Left colon (tissue), 2 donors: ENCODE results near the gene ZFP82. TPM values are rescaled to one million over a fixed set of nuclear protein-coding genes. Genes with fewer than 3 reads are reported as not detected.

Experiments used
- ATAC-seq: fragments of 200-7000 bp; cut with Tn5 transposase; one replicate; pipeline ENCODE4 v1.9.1; 2020; ENCODE audit warnings: mild to moderate bottlenecking, moderate library complexity
- DNase-seq, 2 donors: peaks; one replicate each; pipeline ENCODE4 v3.0.0-alpha.2; 2020
- intact Hi-C, 2 donors: fragments of 100-400 bp; cut with DNase I in 1 of 2; cut with micrococcal nuclease in 1 of 2; formaldehyde crosslinking; loops; one replicate each; pipeline versions ENCODE4 v1.11.2 to v1.14.0; 2022; cut with DNase I, micrococcal nuclease
- total RNA-seq, 2 donors: library from RNA; stranded (reverse); fragmentation: NEBNext Ultra II Directional; extraction: Animal tissue kit (Norgen Biotek cat#: 25700); gene quantifications; one replicate each; pipeline ENCODE4 v1.2.1, GENCODE V29; 2021
- donor health status: DM: no; HTN: no; CAD: no.
- donor health status: DM: yes; HTN: yes; CAD: no.

The ZFP82 gene
- total RNA-seq, 2 donors from 2014 or later = 1.5 to 1.6 TPM

DNA sequence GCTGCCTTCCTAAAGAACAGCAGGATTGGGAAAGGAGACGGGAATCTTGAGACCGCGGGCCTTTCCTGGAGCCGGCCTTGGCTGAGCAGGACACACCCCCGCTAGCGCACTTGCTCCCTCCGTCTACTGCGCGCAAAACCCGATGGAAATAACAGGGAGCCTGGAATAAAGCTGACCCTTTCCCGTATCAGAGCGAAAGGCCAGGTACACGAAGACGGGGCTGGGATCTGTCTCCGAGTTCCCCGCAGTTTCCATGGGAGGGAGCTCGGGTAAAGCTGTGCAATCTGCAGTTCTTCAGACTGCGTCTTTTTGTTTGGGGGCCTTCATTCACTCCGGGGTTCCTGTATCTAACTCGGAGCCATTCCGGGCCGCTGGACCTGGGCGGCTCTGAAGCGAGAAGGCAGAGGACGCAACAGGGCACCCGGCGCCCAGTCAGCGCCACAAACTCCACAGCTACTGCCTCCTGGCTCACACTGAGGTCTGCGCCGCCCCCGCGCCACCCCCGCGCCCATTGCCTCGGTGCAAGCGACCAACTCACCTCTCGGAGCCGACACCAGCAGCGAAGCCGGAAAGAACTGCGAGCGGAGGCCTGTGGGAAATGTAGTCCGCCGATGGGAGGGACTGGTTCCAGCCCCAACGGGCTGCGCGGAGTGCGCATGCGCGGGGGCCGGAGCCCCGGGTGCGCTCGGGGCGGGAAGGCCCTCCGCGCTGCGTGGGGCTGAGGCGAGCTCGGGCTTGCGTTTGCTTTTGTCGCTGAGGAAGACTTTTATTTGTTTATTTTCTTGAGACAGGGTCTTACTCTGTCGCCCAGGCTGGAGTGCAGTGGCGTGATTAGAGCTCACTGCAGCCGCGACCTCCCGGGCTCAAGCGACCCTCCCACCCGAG is 39.6 kb downstream of the ZFP82 start, which contains the start of gene ZFP14:
Gene ZFP14 (minus strand): TSS at position 577 of the 885 bp plus-strand sequence. CDS start 11,309 bp downstream, outside the sequence.
- DNase-seq = peak; percentile 94 to 95
- intact Hi-C loops = no loop called here
- ATAC-seq = peak; percentile 99

DNA sequence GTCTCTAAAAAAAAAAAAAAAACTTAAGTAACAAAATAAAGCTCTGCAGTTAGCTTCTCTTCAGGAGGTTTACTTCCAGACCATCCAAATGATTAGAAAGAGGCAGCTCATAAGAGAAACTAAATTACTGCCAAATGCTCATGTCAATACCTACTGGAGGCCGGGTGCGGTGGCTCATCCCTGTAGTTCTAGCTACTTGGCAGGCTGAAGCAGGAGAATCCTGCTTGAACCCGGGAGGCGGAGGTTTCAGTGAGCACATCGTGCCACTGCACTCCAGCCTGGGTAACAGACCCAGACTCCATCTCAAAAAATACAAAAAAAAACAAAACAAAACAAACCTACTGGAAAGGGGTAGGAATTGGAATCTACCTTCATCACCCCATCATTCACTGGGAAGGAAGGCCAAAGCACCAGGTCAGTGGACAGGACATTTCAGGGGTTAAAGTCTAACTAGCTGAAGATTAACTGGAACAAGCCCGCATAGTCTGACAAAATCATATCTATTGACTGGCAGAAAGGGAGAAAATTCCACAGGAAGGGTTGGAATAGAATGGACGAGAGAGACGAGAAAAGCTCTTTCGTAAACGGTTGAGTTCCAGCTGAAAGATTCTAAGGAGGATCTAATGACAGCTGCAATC is 40.8 kb downstream of the ZFP82 start:
- DNase-seq = no peak
- ATAC-seq = no peak
- intact Hi-C loops = no loop called here

DNA sequence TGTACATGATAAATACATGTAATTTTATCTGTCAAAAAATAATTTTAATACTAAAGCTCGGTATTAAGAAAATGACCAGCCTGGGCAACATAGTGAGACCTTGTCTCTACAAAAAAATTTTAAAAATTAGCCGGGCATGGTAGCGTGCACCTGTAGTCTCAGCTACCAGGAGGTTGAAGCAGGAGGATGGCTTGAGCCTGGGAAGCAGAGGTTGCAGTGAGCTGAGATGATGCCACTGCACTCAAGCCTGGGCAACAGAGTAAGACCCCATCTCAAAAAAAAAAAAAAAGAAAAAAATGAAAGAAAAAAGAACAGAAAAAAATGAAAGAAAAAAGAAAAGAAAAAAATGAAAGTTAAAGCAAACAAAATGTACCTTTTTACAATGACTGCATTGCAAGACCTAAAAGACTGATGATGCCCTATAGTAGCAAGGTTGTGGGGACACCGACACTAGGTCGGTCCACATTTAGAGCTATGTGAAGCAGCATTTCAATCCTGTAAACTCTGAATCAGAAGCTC is 44.7 kb downstream of the ZFP82 start:
- ATAC-seq (no peak), DNase-seq (no peak)
- intact Hi-C loops = no loop called here

DNA sequence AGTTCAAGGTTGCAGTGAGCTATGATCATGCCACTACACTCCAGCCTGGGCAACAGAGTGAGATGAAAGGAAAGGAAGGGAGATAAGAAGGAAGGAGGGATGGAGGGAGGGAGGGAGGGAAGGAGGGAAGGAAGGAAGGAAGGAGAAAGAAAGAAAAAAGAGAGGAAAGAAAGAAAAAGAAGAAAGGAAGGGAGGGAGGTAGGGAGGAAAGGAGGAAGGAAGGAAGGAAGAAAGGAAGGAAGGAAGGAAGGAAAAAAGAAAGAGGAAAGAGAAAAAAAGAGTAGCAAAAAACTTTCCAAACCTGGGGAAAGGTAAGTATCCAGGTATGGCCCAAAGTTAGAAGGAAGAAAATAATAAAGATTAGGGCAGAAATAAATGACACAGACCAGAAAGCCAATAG is 46.6 kb downstream of the ZFP82 start:
- DNase-seq = no peak
- ATAC-seq = no peak
- intact Hi-C loops = no loop called here

DNA sequence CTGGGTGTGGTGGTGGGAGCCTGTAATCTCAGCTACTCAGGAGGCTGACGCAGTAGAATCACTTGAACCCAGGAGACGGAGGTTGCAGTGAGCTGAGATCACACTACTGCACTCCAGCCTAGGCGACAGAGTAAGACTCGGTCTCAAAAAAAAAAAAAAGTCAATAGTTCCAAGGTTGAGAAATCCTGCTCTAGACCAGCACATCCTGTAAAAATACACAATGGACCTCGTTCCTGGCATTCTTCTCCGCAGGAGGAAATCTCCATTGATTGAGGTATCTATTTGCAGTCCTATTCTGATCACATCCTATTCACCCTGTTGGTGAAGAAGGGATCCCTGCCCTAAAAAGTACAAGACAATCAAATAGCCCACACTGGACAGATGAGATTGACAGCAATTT is 54.6 kb downstream of the ZFP82 start:
- intact Hi-C loops = no loop called here
- no peak for DNase-seq
- ATAC-seq = no peak

Other genes with a start within 250 kb of the ZFP82 start
- 1 to 10 TPM; 2.8 to 3.4 TPM for gene ZNF565, start 204.0 kb downstream of the ZFP82 start, total RNA-seq
- 10 to 100 TPM; 33.9 to 40.6 TPM for gene ZNF146, start 203.5 kb downstream of the ZFP82 start, total RNA-seq
- 1 to 10 TPM; 3.7 to 4.0 TPM for gene ZFP14, start 39.4 kb downstream of the ZFP82 start, total RNA-seq
- 1 to 10 TPM; 5.7 to 6.8 TPM for gene ZNF566, start 70.9 kb upstream of the ZFP82 start, total RNA-seq
- gene ZNF260, start 109.6 kb upstream of the ZFP82 start, total RNA-seq = 1 to 10 TPM; 6.6 to 7.2 TPM
- 1 to 10 TPM; 4.8 to 4.9 TPM for gene ZNF529, start 154.6 kb upstream of the ZFP82 start, total RNA-seq
- 1 to 10 TPM in 1 of 2 donors, under 1 TPM in 1; 0.49 to 1.5 TPM for gene ZNF382, start 186.7 kb upstream of the ZFP82 start, total RNA-seq
- 1 to 10 TPM; 3.5 to 4.2 TPM for gene ZNF461, start 248.2 kb upstream of the ZFP82 start, total RNA-seq